HG03460 (cell line): ENCODE results near the gene CER1.
A peak's percentile ranks its signal among the peaks of the same experiment; 100 is the strongest.

Experiments
- ATAC-seq: cut with Tn5 transposase; IDR thresholded peaks from one replicate; pipeline ENCODE4 v1.9.1; 2021; ENCODE audit not compliant: unreplicated experiment

The CER1 gene

GRCh38 chr9:14722391-14723035 is at the start of gene CER1:
Gene CER1, minus strand, starts transcription at chr9:14722733. Its CDS starts 61 bp downstream, at chr9:14722672.
- no peak for ATAC-seq

- ATAC-seq = no peak
These were observed 48.1 kb upstream of the CER1 start for GRCh38 chr9:14770592-14770991.

- no peak for ATAC-seq
These were observed 46.7 kb upstream of the CER1 start for GRCh38 chr9:14769230-14769571.

- ATAC-seq = no peak
These were observed 46.1 kb upstream of the CER1 start for GRCh38 chr9:14768405-14769229.

GRCh38 chr9:14766299-14766698 is 43.8 kb upstream of the CER1 start:
- no peak for ATAC-seq

GRCh38 chr9:14761584-14761983 is 39.1 kb upstream of the CER1 start:
- no peak for ATAC-seq

GRCh38 chr9:14760060-14760459 is 37.5 kb upstream of the CER1 start:
- no peak for ATAC-seq

- no peak for ATAC-seq
These were observed 33.8 kb upstream of the CER1 start for GRCh38 chr9:14756291-14756690.

GRCh38 chr9:14752871-14753270 is 30.3 kb upstream of the CER1 start:
- ATAC-seq = no peak

GRCh38 chr9:14752271-14752670 is 29.7 kb upstream of the CER1 start:
- ATAC-seq = no peak

GRCh38 chr9:14750821-14751220 is 28.3 kb upstream of the CER1 start:
- ATAC-seq = no peak

GRCh38 chr9:14749741-14750211 is 27.2 kb upstream of the CER1 start:
- no peak for ATAC-seq

- no peak for ATAC-seq
These were observed 25.8 kb upstream of the CER1 start for GRCh38 chr9:14748373-14748772.

GRCh38 chr9:14747111-14747510 is 24.6 kb upstream of the CER1 start:
- ATAC-seq = no peak

- ATAC-seq = no peak
These were observed 24.1 kb upstream of the CER1 start for GRCh38 chr9:14746626-14747025.

GRCh38 chr9:14744768-14745167 is 22.2 kb upstream of the CER1 start:
- no peak for ATAC-seq

- peak; percentile 84 for ATAC-seq
These were observed 18.8 kb upstream of the CER1 start for GRCh38 chr9:14741369-14741768.

- no peak for ATAC-seq
These were observed 10.6 kb upstream of the CER1 start for GRCh38 chr9:14733133-14733532.

- ATAC-seq = no peak
These were observed 8.9 kb upstream of the CER1 start for GRCh38 chr9:14731294-14731981.

- no peak for ATAC-seq
These were observed 7.9 kb upstream of the CER1 start for GRCh38 chr9:14730461-14730898.

GRCh38 chr9:14723301-14723700 is 768 bp upstream of the CER1 start:
- ATAC-seq = no peak
